Right lung (tissue), 5 donors: ENCODE data around the gene ASTN2. TPM values are rescaled to one million over a fixed set of nuclear protein-coding genes. Genes with fewer than 3 reads are reported as not detected.

ENCODE experiments used
- DNase-seq, 2 donors: peaks; one replicate each; pipeline ENCODE4 v3.0.0-alpha.2; 2013
- polyA plus RNA-seq, 5 donors: library from polyadenylated mRNA; unstranded; fragments of 120-200 nt; gene quantifications; one replicate each; pipeline versions ENCODE4 v1.2.1 to v1.2.3, GENCODE V29; 2013; ENCODE audit warnings: inconsistent platforms in 1 of 5, low replicate concordance in 1 of 5; ENCODE audit not compliant: insufficient read length in 5 of 5, insufficient read depth in 1 of 5

Gene ASTN2
- polyA plus RNA-seq, 5 donors, result 4.4 to 5.2 (median 4.8) TPM

- DNase-seq, result no peak
These were observed 1025.1 kb downstream of the ASTN2 start for GRCh38 chr9:116389541-116390302.

GRCh38 chr9:116387934-116388698 lies 1026.7 kb downstream of the ASTN2 start:
- no peak for DNase-seq

- no peak for DNase-seq
These were observed 1030.9 kb downstream of the ASTN2 start for GRCh38 chr9:116383936-116384335.

GRCh38 chr9:116383133-116383532 lies 1031.7 kb downstream of the ASTN2 start:
- DNase-seq, result no peak

- DNase-seq, result no peak
These were observed 1032.8 kb downstream of the ASTN2 start for GRCh38 chr9:116382053-116382452.

GRCh38 chr9:116381350-116381749 lies 1033.5 kb downstream of the ASTN2 start:
- DNase-seq, result no peak

GRCh38 chr9:116380496-116380995 lies 1034.3 kb downstream of the ASTN2 start:
- DNase-seq, result no peak

- DNase-seq, result no peak
These were observed 1035.0 kb downstream of the ASTN2 start for GRCh38 chr9:116379821-116380220.

GRCh38 chr9:116378873-116379272 lies 1036.0 kb downstream of the ASTN2 start:
- DNase-seq, result no peak

GRCh38 chr9:116377179-116377798 lies 1037.6 kb downstream of the ASTN2 start:
- no peak for DNase-seq
